Measurements from ENCODE around the gene ASB9. TPM values are rescaled to one million over a fixed set of nuclear protein-coding genes. Genes with fewer than 3 reads are reported as not detected.

The ASB9 gene
- total and polyA plus RNA-seq, 2 of the 8 experiments (the other 6 are each of a cell fraction or from before 2014, with no cell fraction given) = 0.54 to 1.2 TPM

GRCh38 chrX:15310117-15310516 is 40.2 kb upstream of the ASB9 start:
- no peaks in the 10 kb centered on the region for H3K23me2 ChIP-seq (ENCODE audit: low read depth, low read length)
- H3K36me3 ChIP-seq (ENCODE audit: control insufficient read depth in 2 of 4, insufficient read depth in 4 of 4, low read length in 3 of 4) = no peaks in the 10 kb centered on the region
- no peak overlapping the region for H2BK120ac ChIP-seq (replicated peaks; ENCODE audit: low read depth, low read length)
- no peak overlapping the region for H3K18ac ChIP-seq (ENCODE audit: extremely low read depth, low read length)
- no peak overlapping the region for H3K4me3 ChIP-seq (ENCODE audit: extremely low read depth in 1 of 4, insufficient read depth in 2 of 4, low read depth in 3 of 4, low read length in 4 of 4)
- H3K23ac ChIP-seq (ENCODE audit: insufficient read length) = no peak overlapping the region
- no peak overlapping the region for H2BK5ac ChIP-seq (ENCODE audit: low read depth, low read length)
- H2AK5ac ChIP-seq (ENCODE audit: low read depth, low read length) = no peak overlapping the region
- H3K14ac ChIP-seq (ENCODE audit: insufficient read length) = no peak overlapping the region
- no peak overlapping the region for H3K27ac ChIP-seq (ENCODE audit: low read depth, low read length)
- no peak for FAIRE-seq
- no peak overlapping the region for H2BK20ac ChIP-seq (ENCODE audit: low read length)
- no peaks in the 10 kb centered on the region for H3K79me2 ChIP-seq (ENCODE audit: control insufficient read depth in 1 of 2, insufficient read depth in 2 of 2, low read length in 2 of 2)
- TF ChIP-seq CEBPB (IDR thresholded peaks at IDR 0.05; ENCODE audit: low read depth, low read length) (no peak), KDM5A (IDR thresholded peaks at IDR 0.05; ENCODE audit: low read length) (no peak), HDAC6 (IDR thresholded peaks at IDR 0.05; ENCODE audit: low read depth, low read length) (no peak), YY1 (IDR thresholded peaks at IDR 0.05; ENCODE audit: low read depth, low read length) (no peak), EGR1 (IDR thresholded peaks at IDR 0.05; ENCODE audit: borderline replicate concordance, low read depth, low read length) (no peak), SAP30 (IDR thresholded peaks at IDR 0.05; ENCODE audit: insufficient read depth, insufficient replicate concordance, low read length) (no peak), GTF2F1 (IDR thresholded peaks at IDR 0.05; ENCODE audit: borderline replicate concordance, low read depth, low read length) (no peak), CREB1 (IDR thresholded peaks at IDR 0.05) (no peak), CHD1 (IDR thresholded peaks at IDR 0.05; ENCODE audit: low read depth, low read length) (no peak), EZH2 (IDR thresholded peaks at IDR 0.05; ENCODE audit: low read depth, low read length, severe bottlenecking) (no peak), RAD21 (IDR thresholded peaks at IDR 0.05 in 1 of 2, conservative IDR thresholded peaks at IDR 0.05 in 1 of 2; ENCODE audit: low read depth in 2 of 2, low read length in 2 of 2) (no peak)
- TF ChIP-seq, protein P1, sequence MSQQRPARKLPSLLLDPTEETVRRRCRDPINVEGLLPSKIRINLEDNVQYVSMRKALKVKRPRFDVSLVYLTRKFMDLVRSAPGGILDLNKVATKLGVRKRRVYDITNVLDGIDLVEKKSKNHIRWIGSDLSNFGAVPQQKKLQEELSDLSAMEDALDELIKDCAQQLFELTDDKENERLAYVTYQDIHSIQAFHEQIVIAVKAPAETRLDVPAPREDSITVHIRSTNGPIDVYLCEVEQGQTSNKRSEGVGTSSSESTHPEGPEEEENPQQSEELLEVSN (IDR thresholded peaks at IDR 0.05) = no peak
- ChIA-PET POLR2A (ENCODE audit: partially characterized antibody) (no interaction called here), CTCF (ENCODE audit: partially characterized antibody) (interaction anchor here (0.7 to 2.3 kb wide), 2 partner anchors 10 to 12 kb away, joined by 3 to 6 read pairs; no protein-coding TSS in a partner anchor)
- H4K5ac ChIP-seq (ENCODE audit: insufficient read length, low read depth, low read length) = no peak overlapping the region
- H2AFZ ChIP-seq (ENCODE audit: low read length) = no peak overlapping the region
- WGBS, 2 experiments (ENCODE audit: extremely low coverage in 1 of 2, insufficient coverage in 1 of 2, insufficient read length in 1 of 2, insufficient replicate concordance in 2 of 2, low coverage in 1 of 2, low lambda C conversion rate in 2 of 2, missing lambda C conversion rate in 1 of 2) = 76% methylated on average over 3 of the region's 3 CpGs; no CpG with 5 or more reads in 1 of the 2 experiments
- no peak overlapping the region for H3K4me2 ChIP-seq (ENCODE audit: insufficient read depth in 1 of 2, low read depth in 2 of 2, low read length in 2 of 2)
- H4K91ac ChIP-seq (replicated peaks; ENCODE audit: insufficient read length, low read length) = no peak overlapping the region
- no peaks in the 10 kb centered on the region for H4K20me1 ChIP-seq (replicated peaks in 1 of 2; ENCODE audit: control insufficient read depth in 1 of 2, insufficient read depth in 2 of 2, low read length in 2 of 2)
- H3K4me1 ChIP-seq (replicated peaks in 1 of 4; ENCODE audit: control insufficient read depth in 3 of 4, insufficient read depth in 4 of 4, low read length in 3 of 4) = no peaks in the 10 kb centered on the region
- H3K79me1 ChIP-seq (ENCODE audit: low read depth, low read length) = no peaks in the 10 kb centered on the region
- no peak overlapping the region for H2BK15ac ChIP-seq (ENCODE audit: low read length)
- H2BK12ac ChIP-seq (ENCODE audit: low read depth, low read length) = no peak overlapping the region
- H3K27me3 ChIP-seq (replicated peaks in 1 of 4; ENCODE audit: control insufficient read depth in 3 of 4, extremely low read depth in 1 of 4, insufficient read depth in 3 of 4, low read length in 3 of 4) = no peaks in the 10 kb centered on the region
- no peak overlapping the region for H3K9ac ChIP-seq (replicated peaks in 1 of 4; ENCODE audit: extremely low read depth in 1 of 4, low read depth in 3 of 4, low read length in 3 of 4)
- no peak overlapping the region for H4K8ac ChIP-seq (ENCODE audit: extremely low read depth, insufficient read depth, low read length)
- H3K56ac ChIP-seq (replicated peaks; ENCODE audit: insufficient read length, low read depth, low read length) = no peak overlapping the region
- no peak overlapping the region for H3K4ac ChIP-seq (replicated peaks; ENCODE audit: insufficient read length, low read depth, low read length)
- H3K9me3 ChIP-seq (ENCODE audit: insufficient read depth in 2 of 2, low read depth in 1 of 2, low read length in 1 of 2) = no peaks in the 10 kb centered on the region
- DNase-seq (ENCODE audit: low read depth in 1 of 2, low spot score in 2 of 2) = no peak
